HG02840 (cell line): Measurements from ENCODE around the gene HLA-C.

ENCODE experiments used
- ATAC-seq: cut with Tn5 transposase; IDR thresholded peaks from one replicate; pipeline ENCODE4 v1.9.1; 2021; ENCODE audit warnings: mild to moderate bottlenecking, moderate library complexity, moderate number of reproducible peaks; ENCODE audit not compliant: unreplicated experiment, low FRiP score

The HLA-C gene

DNA sequence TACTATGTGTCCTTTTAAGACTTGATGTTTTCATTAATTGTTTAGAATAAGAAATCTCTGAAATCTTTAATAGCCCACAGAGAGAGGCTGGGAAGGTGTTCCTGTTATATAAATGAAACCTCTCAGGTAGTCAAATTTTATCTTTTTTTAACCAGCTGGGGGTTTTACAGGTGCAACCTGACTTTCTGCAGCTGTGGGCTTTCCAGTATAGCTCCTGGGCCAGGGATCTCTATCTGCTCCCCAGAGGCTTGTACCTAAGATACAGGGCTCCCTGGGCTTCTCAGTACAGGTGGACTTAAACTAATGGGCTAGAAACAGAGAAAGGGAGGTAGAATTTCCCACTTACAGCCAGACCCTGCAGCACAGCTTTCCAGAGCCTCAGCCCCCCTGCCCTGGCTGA is 49.4 kb downstream of the HLA-C start:
- no peak for ATAC-seq
